ENCODE results near the gene CNMD.

GRCh38 chr13:52779103-52779502 is 39.5 kb upstream of the CNMD start:
- TF ChIP-seq, protein P1, sequence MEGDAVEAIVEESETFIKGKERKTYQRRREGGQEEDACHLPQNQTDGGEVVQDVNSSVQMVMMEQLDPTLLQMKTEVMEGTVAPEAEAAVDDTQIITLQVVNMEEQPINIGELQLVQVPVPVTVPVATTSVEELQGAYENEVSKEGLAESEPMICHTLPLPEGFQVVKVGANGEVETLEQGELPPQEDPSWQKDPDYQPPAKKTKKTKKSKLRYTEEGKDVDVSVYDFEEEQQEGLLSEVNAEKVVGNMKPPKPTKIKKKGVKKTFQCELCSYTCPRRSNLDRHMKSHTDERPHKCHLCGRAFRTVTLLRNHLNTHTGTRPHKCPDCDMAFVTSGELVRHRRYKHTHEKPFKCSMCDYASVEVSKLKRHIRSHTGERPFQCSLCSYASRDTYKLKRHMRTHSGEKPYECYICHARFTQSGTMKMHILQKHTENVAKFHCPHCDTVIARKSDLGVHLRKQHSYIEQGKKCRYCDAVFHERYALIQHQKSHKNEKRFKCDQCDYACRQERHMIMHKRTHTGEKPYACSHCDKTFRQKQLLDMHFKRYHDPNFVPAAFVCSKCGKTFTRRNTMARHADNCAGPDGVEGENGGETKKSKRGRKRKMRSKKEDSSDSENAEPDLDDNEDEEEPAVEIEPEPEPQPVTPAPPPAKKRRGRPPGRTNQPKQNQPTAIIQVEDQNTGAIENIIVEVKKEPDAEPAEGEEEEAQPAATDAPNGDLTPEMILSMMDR (IDR thresholded peaks at IDR 0.05) = no peak
- TF ChIP-seq POLR2A (IDR thresholded peaks at IDR 0.05; ENCODE audit: low read depth) (no peak), POLR2AphosphoS5 (IDR thresholded peaks at IDR 0.05) (no peak)
